Measurements from ENCODE around the gene KAT7. TPM values are rescaled to one million over a fixed set of nuclear protein-coding genes. Genes with fewer than 3 reads are reported as not detected.

Gene KAT7
- polyA plus RNA-seq, 1 donor from 2014 or later: 31.0 TPM

- Histone ChIP-seq H3K9me2 (ENCODE audit: insufficient read depth, low read length) (no peaks in the 10 kb centered on the region), H3K9me3 (ENCODE audit: low read length) (no peaks in the 10 kb centered on the region), H3K36me3 (ENCODE audit: insufficient read depth, low read length) (peaks cover 14% of the 10 kb centered on the region), H3K4me3 (ENCODE audit: low read length) (no peak overlapping the region), H3K27ac (ENCODE audit: low read length) (no peak overlapping the region), H3K4me2 (ENCODE audit: low read length) (no peak overlapping the region), H3K27me3 (ENCODE audit: insufficient read depth, low read depth, low read length) (no peaks in the 10 kb centered on the region), H4K20me1 (ENCODE audit: insufficient read depth) (no peaks in the 10 kb centered on the region), H3F3A (ENCODE audit: insufficient read depth, low read length, poor library complexity, severe bottlenecking) (no peaks in the 10 kb centered on the region), H3K9ac (ENCODE audit: low read length) (no peak overlapping the region), H2AFZ (ENCODE audit: low read depth, low read length) (no peak overlapping the region), H3K79me2 (replicated peaks; ENCODE audit: insufficient read depth, low read length) (peaks cover 50% of the 10 kb centered on the region)
- TF ChIP-seq TAF1 (IDR thresholded peaks at IDR 0.05; ENCODE audit: low read depth) (no peak), EP300 (conservative IDR thresholded peaks at IDR 0.05; ENCODE audit: poor library complexity, severe bottlenecking) (no peak)
Measured at GRCh38 chr17:49795372-49795771, 6.9 kb downstream of the KAT7 start.

DNA sequence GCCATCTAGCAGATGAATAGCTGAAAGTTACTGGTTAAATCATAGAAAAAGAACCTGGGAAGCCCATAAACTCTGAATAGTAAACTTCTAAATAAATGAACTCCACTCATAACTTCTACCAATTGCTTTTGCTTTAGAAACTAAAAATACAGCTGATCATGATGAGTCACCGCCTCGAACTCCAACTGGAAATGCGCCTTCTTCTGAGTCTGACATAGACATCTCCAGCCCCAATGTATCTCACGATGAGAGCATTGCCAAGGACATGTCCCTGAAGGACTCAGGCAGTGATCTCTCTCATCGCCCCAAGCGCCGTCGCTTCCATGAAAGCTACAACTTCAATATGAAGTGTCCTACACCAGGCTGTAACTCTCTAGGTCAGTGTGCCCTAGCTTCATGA lies 9.7 kb downstream of the KAT7 start:
- Histone ChIP-seq H3K4me2 (ENCODE audit: low read length) (no peak overlapping the region), H3K79me2 (replicated peaks; ENCODE audit: insufficient read depth, low read length) (peaks cover 29% of the 10 kb centered on the region), H3K27ac (ENCODE audit: low read length) (no peak overlapping the region), H3K9me2 (ENCODE audit: insufficient read depth, low read length) (no peaks in the 10 kb centered on the region), H3K27me3 (ENCODE audit: insufficient read depth, low read depth, low read length) (no peaks in the 10 kb centered on the region), H3K9ac (ENCODE audit: low read length) (no peak overlapping the region), H3F3A (ENCODE audit: insufficient read depth, low read length, poor library complexity, severe bottlenecking) (no peaks in the 10 kb centered on the region), H2AFZ (ENCODE audit: low read depth, low read length) (no peak overlapping the region), H3K9me3 (ENCODE audit: low read length) (no peaks in the 10 kb centered on the region), H4K20me1 (ENCODE audit: insufficient read depth) (no peaks in the 10 kb centered on the region), H3K36me3 (ENCODE audit: insufficient read depth, low read length) (peaks cover 10% of the 10 kb centered on the region), H3K4me3 (ENCODE audit: low read length) (no peak overlapping the region)
- TF ChIP-seq TAF1 (IDR thresholded peaks at IDR 0.05; ENCODE audit: low read depth): no peak
- TF ChIP-seq, protein P1, sequence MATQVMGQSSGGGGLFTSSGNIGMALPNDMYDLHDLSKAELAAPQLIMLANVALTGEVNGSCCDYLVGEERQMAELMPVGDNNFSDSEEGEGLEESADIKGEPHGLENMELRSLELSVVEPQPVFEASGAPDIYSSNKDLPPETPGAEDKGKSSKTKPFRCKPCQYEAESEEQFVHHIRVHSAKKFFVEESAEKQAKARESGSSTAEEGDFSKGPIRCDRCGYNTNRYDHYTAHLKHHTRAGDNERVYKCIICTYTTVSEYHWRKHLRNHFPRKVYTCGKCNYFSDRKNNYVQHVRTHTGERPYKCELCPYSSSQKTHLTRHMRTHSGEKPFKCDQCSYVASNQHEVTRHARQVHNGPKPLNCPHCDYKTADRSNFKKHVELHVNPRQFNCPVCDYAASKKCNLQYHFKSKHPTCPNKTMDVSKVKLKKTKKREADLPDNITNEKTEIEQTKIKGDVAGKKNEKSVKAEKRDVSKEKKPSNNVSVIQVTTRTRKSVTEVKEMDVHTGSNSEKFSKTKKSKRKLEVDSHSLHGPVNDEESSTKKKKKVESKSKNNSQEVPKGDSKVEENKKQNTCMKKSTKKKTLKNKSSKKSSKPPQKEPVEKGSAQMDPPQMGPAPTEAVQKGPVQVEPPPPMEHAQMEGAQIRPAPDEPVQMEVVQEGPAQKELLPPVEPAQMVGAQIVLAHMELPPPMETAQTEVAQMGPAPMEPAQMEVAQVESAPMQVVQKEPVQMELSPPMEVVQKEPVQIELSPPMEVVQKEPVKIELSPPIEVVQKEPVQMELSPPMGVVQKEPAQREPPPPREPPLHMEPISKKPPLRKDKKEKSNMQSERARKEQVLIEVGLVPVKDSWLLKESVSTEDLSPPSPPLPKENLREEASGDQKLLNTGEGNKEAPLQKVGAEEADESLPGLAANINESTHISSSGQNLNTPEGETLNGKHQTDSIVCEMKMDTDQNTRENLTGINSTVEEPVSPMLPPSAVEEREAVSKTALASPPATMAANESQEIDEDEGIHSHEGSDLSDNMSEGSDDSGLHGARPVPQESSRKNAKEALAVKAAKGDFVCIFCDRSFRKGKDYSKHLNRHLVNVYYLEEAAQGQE (IDR thresholded peaks at IDR 0.05; ENCODE audit: borderline replicate concordance): no peak
- no peak for TF ChIP-seq EZH2 (IDR thresholded peaks at IDR 0.05; ENCODE audit: borderline replicate concordance, insufficient read depth, low read length, poor library complexity, severe bottlenecking)
- TF ChIP-seq SMC3 (conservative IDR thresholded peaks at IDR 0.05; ENCODE audit: poor library complexity): no peak
- no peak for TF ChIP-seq MXI1 (conservative IDR thresholded peaks at IDR 0.05; ENCODE audit: poor library complexity, severe bottlenecking)
- TF ChIP-seq, protein P2, sequence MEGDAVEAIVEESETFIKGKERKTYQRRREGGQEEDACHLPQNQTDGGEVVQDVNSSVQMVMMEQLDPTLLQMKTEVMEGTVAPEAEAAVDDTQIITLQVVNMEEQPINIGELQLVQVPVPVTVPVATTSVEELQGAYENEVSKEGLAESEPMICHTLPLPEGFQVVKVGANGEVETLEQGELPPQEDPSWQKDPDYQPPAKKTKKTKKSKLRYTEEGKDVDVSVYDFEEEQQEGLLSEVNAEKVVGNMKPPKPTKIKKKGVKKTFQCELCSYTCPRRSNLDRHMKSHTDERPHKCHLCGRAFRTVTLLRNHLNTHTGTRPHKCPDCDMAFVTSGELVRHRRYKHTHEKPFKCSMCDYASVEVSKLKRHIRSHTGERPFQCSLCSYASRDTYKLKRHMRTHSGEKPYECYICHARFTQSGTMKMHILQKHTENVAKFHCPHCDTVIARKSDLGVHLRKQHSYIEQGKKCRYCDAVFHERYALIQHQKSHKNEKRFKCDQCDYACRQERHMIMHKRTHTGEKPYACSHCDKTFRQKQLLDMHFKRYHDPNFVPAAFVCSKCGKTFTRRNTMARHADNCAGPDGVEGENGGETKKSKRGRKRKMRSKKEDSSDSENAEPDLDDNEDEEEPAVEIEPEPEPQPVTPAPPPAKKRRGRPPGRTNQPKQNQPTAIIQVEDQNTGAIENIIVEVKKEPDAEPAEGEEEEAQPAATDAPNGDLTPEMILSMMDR (IDR thresholded peaks at IDR 0.05; ENCODE audit: poor library complexity, severe bottlenecking): no peak
- no peak for TF ChIP-seq POLR2AphosphoS5 (IDR thresholded peaks at IDR 0.05)
- TF ChIP-seq EP300 (conservative IDR thresholded peaks at IDR 0.05; ENCODE audit: poor library complexity, severe bottlenecking): no peak
- TF ChIP-seq RAD21 (conservative IDR thresholded peaks at IDR 0.05): no peak

- no peaks in the 10 kb centered on the region for H3K27me3 ChIP-seq (ENCODE audit: insufficient read depth, low read depth, low read length)
- H4K20me1 ChIP-seq (ENCODE audit: insufficient read depth): no peaks in the 10 kb centered on the region
- no peak for TF ChIP-seq RAD21 (conservative IDR thresholded peaks at IDR 0.05)
- TF ChIP-seq EZH2 (IDR thresholded peaks at IDR 0.05; ENCODE audit: borderline replicate concordance, insufficient read depth, low read length, poor library complexity, severe bottlenecking): no peak
- TF ChIP-seq TAF1 (IDR thresholded peaks at IDR 0.05; ENCODE audit: low read depth): no peak
- TF ChIP-seq, protein P2 (IDR thresholded peaks at IDR 0.05; ENCODE audit: poor library complexity, severe bottlenecking): no peak
- TF ChIP-seq EP300 (conservative IDR thresholded peaks at IDR 0.05; ENCODE audit: poor library complexity, severe bottlenecking): no peak
- TF ChIP-seq, protein P1 (IDR thresholded peaks at IDR 0.05; ENCODE audit: borderline replicate concordance): no peak
- no peak for TF ChIP-seq POLR2AphosphoS5 (IDR thresholded peaks at IDR 0.05)
- no peak for TF ChIP-seq SMC3 (conservative IDR thresholded peaks at IDR 0.05; ENCODE audit: poor library complexity)
- TF ChIP-seq MXI1 (conservative IDR thresholded peaks at IDR 0.05; ENCODE audit: poor library complexity, severe bottlenecking): no peak
- H2AFZ ChIP-seq (ENCODE audit: low read depth, low read length): no peak overlapping the region
- H3K36me3 ChIP-seq (ENCODE audit: insufficient read depth, low read length): peaks cover 10% of the 10 kb centered on the region
- H3K4me2 ChIP-seq (ENCODE audit: low read length): no peak overlapping the region
- no peaks in the 10 kb centered on the region for H3K9me3 ChIP-seq (ENCODE audit: low read length)
- peaks cover 28% of the 10 kb centered on the region for H3K79me2 ChIP-seq (replicated peaks; ENCODE audit: insufficient read depth, low read length)
- no peaks in the 10 kb centered on the region for H3F3A ChIP-seq (ENCODE audit: insufficient read depth, low read length, poor library complexity, severe bottlenecking)
- H3K27ac ChIP-seq (ENCODE audit: low read length): no peak overlapping the region
- no peaks in the 10 kb centered on the region for H3K9me2 ChIP-seq (ENCODE audit: insufficient read depth, low read length)
- H3K9ac ChIP-seq (ENCODE audit: low read length): no peak overlapping the region
- no peak overlapping the region for H3K4me3 ChIP-seq (ENCODE audit: low read length)
Measured at GRCh38 chr17:49798738-49799137, 10.3 kb downstream of the KAT7 start.
